GM12873 (cell line): ENCODE data around the gene PDE8A.

Experiments used
- CTCF ChIP-seq: IDR thresholded peaks from 2 replicates; pipeline ENCODE4 v1.5.1; 2012; ENCODE audit warnings: low read depth, mild to moderate bottlenecking, moderate library complexity, low read length, control low read depth; ENCODE audit not compliant: insufficient read depth; ENCODE audit errors: missing control alignments

Gene PDE8A

DNA sequence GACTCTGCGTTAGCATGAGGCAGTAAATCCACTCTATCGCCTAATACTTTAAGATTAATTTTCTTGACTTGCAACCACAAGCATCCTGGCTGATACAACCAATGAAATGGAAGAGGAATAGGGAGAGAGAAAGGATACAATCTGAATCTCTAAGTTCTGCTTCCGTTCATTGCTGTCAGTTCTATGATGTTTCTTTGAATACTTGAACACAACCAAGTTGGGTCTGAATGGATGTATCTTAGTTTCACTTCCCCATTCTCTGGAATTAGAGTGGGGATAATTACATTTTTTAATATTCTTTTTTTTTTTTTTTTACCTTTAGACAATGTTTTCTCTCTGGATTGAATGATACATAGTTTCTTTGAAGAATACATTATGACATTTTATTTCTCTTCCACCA lies 22.9 kb downstream of the PDE8A start:
- no peak for TF ChIP-seq CTCF

DNA sequence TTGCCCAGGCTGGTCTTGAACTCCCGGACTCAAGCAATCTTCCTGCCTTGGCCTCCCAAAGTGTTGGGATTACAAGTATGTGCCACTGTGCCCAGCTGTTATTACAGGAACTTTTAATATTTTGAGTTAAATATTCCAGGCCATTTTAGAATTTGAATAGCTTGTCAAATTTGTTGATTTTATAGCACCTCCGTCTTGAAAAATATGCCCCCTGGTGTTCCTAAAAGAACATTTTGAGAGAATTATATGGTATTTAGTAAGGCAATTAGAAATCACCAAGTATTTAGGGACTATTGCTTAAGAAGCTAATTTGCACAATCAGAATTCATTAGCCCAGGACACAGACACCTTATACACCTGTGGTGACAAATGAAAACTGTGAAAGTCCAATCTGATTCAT lies 23.7 kb downstream of the PDE8A start:
- TF ChIP-seq CTCF, result no peak

GRCh38 chr15:85005746-85006145 lies 24.1 kb downstream of the PDE8A start:
- TF ChIP-seq CTCF, result no peak

- TF ChIP-seq CTCF, result no peak
These were observed 24.5 kb downstream of the PDE8A start for GRCh38 chr15:85006201-85006600.

DNA sequence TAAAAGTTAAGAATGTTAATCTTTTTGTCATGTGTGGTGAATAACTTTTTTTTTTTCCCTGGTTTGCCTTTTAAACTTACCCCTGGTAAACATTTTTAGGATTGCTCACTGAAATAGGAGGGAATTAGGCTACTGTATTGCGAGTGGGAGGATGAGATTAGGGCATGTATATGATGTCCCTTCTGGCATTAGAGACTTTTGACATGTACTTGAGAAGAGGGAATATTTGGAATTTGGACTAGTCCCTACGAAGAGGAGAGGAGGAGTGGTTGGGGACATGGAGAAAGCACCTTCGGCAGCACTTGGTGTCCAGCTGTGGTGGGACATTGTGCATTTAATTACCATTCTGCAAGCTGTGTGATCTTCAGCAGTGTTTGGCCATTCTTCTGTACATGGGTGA lies 25.0 kb downstream of the PDE8A start:
- no peak for TF ChIP-seq CTCF

- TF ChIP-seq CTCF, result no peak
These were observed 25.5 kb downstream of the PDE8A start for GRCh38 chr15:85007137-85007536.

- no peak for TF ChIP-seq CTCF
These were observed 26.2 kb downstream of the PDE8A start for GRCh38 chr15:85007741-85008397.
